A549 (cell line): ENCODE results near the gene SUPT3H.

Experiments
- CTCF ChIP-seq: fragments of >200 bp; sonication (Bioruptor Twin); formaldehyde crosslinking; IDR thresholded peaks from 3 replicates; pipeline ENCODE4 v1.5.1; 2016
- ELK1 ChIP-seq: fragments of 150-350 bp; IDR thresholded peaks from 2 replicates; pipeline ENCODE4 v1.6.1; 2014; ENCODE audit warnings: low read depth, mild to moderate bottlenecking, low read length
- ESRRA ChIP-seq: fragments of 150-350 bp; IDR thresholded peaks from 2 replicates; pipeline ENCODE4 v1.6.1; 2014; ENCODE audit warnings: mild to moderate bottlenecking, low read length, borderline replicate concordance
- JUN ChIP-seq, 2 experiments: fragments of >200 bp; sonication (Bioruptor Twin); formaldehyde crosslinking; IDR thresholded peaks; 2 replicates in 1 of 2; 3 replicates in 1 of 2; pipeline ENCODE4 v1.6.1; 2016 to 2017

GRCh38 chr6:44804546-44805159 lies 573.1 kb downstream of the SUPT3H start:
- TF ChIP-seq ELK1 (no peak), CTCF (no peak), ESRRA (no peak), JUN (IDR thresholded peaks at IDR 0.05) (no peak)
